ENCODE measurements around the gene SMS.

SMS gene

DNA sequence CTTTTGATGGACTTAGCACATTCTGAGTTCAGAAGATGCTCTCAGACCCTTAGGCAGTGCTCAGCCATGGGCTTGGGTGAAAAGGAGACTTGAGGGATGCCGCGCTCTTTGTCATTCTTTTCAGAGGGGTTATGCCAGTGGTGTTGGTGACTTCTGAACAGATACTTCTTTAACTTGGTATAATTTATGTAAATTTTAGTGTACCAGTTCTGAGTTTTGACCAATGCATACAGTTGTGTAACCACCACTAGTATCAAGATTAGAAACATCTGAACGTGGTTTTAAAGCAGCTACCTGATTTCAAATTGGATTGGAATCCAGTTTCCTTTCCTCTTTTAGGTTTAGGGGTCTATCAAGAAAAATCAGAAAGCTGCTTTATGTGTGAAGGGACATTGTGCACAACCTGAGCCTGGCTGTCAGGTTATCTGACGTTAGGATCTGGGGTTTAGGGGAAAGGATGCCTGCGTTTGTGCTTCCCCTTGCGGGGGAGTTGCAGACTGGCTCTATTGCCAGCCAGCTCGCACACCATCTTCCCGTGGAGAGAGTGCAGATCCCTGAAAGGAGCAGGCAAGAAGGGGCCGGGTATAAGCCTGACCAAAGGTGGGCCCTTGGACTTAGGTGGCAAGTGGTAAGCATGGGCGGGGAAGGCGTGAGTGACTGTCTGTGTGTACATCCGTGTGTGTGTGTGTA, 19.0 kb downstream of the SMS start:
- peak overlapping the region; percentile 25 for H3K27ac Mint-ChIP-seq
- ATAC-seq: no peak
- no peaks in the 10 kb centered on the region for H3K27me3 Mint-ChIP-seq
- H3K9me3 Mint-ChIP-seq: no peaks in the 10 kb centered on the region
- H3K4me3 Mint-ChIP-seq: no peak overlapping the region
- no peak for DNase-seq
- H3K36me3 Mint-ChIP-seq (ENCODE audit: low read depth): peaks cover 11% of the 10 kb centered on the region
- peaks cover 60% of the 10 kb centered on the region for H3K4me1 Mint-ChIP-seq

GRCh38 chrX:21960569-21961541, 20.3 kb downstream of the SMS start:
- no peak for ATAC-seq
- Mint-ChIP-seq H3K27me3 (no peaks in the 10 kb centered on the region), H3K4me1 (peaks cover 54% of the 10 kb centered on the region), H3K36me3 (ENCODE audit: low read depth) (peaks cover 8% of the 10 kb centered on the region), H3K27ac (peak overlapping the region; percentile 8), H3K9me3 (no peaks in the 10 kb centered on the region), H3K4me3 (peak overlapping the region; percentile 24)
- no peak for DNase-seq

DNA sequence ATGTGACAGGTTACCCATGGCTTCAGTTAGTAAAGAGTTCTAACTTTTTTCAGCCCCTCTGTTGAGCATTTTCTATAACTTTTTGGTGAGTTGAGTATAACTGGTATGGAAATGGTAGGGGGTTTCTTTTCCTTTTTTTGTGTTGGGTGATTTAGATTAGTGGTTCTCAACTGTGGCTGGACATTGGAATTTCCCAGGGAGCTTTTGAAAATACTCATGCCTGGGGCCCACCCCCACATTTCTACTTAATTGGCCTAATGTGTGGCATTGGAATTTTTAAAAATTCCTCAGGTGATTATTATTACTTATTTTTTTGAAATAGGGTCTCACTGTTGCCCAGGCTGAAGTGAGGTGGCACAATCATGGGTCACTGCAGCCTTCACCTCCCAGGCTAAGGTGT, 21.9 kb downstream of the SMS start:
- Mint-ChIP-seq H3K9me3 (no peaks in the 10 kb centered on the region), H3K4me3 (no peak overlapping the region), H3K27ac (peak overlapping the region; percentile 54), H3K36me3 (ENCODE audit: low read depth) (peaks cover 4% of the 10 kb centered on the region), H3K4me1 (peaks cover 54% of the 10 kb centered on the region), H3K27me3 (no peaks in the 10 kb centered on the region)
- ATAC-seq: no peak
- DNase-seq: no peak

DNA sequence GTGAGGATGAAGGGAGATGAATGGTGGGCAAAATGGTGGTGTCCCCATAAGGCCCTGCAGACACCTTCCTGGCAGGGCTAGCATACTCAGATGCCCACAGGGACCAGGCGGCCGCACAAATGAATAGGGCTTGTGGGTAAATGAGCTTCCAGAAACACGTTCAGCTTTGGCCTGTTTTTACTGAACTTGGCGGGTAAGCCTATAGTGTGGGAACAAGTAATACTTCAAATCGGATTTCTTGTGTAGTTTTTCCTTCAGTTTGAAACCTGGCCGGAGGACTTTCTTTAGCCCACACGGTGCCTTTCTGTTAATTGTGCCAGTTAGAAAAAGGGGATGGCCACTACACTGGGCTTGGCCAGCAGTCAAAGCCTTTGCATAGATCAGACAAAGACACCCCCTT, 22.8 kb downstream of the SMS start:
- Mint-ChIP-seq H3K27ac (no peak overlapping the region), H3K36me3 (ENCODE audit: low read depth) (peaks cover 5% of the 10 kb centered on the region), H3K27me3 (no peaks in the 10 kb centered on the region), H3K4me1 (peaks cover 47% of the 10 kb centered on the region), H3K4me3 (no peak overlapping the region), H3K9me3 (no peaks in the 10 kb centered on the region)
- DNase-seq: no peak
- ATAC-seq: no peak

DNA sequence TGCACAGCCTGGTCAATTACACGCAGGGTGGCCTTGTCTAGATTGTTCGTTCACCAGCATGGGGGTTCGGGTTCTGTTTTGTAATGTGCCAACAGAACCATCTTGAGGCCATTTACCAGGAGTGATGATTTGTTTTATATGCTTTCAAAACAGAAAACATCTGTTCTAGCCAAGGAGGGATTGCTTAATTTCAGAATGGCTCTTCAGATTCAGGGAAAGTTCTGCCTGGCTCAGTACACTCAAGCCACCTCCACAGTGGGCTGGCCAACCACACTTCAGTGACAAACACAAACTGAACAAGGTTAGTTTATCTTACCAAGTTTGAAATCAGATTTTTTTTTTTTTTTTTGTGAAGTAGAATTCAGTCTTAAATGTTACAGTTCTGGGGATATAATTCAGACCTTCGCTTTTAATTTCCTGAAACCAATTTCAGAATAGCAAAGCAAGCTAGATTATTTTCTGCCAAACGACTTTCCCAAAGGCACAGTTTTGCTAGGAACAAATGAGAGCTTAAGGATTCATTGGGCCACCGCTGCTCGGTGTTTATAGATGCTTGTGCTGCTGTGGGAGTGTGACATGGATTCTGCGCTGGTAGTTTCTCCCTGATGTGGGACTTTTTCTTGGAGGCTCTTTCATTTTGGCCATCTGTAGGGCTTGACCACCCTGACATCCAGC, 23.4 kb downstream of the SMS start:
- ATAC-seq: no peak
- Mint-ChIP-seq H3K4me1 (peaks cover 41% of the 10 kb centered on the region), H3K9me3 (no peaks in the 10 kb centered on the region), H3K27ac (no peak overlapping the region), H3K4me3 (no peak overlapping the region), H3K27me3 (no peaks in the 10 kb centered on the region), H3K36me3 (ENCODE audit: low read depth) (peaks cover 7% of the 10 kb centered on the region)
- no peak for DNase-seq

- Mint-ChIP-seq H3K4me3 (no peak overlapping the region), H3K36me3 (ENCODE audit: low read depth) (peaks cover 10% of the 10 kb centered on the region)
These were observed 26.4 kb downstream of the SMS start for GRCh38 chrX:21966866-21967265.

GRCh38 chrX:21968333-21968732, 27.8 kb downstream of the SMS start:
- Mint-ChIP-seq H3K4me1 (peaks cover 25% of the 10 kb centered on the region), H3K9me3 (no peaks in the 10 kb centered on the region), H3K4me3 (no peak overlapping the region), H3K36me3 (ENCODE audit: low read depth) (peaks cover 20% of the 10 kb centered on the region), H3K27ac (no peak overlapping the region), H3K27me3 (no peaks in the 10 kb centered on the region)
- no peak for DNase-seq
- no peak for ATAC-seq

More at GRCh38 chrX:21966866-21967265, 26.4 kb downstream of the SMS start:
- Mint-ChIP-seq H3K9me3 (no peaks in the 10 kb centered on the region), H3K27ac (no peak overlapping the region), H3K27me3 (no peaks in the 10 kb centered on the region), H3K4me1 (peaks cover 21% of the 10 kb centered on the region)
- ATAC-seq: no peak
- DNase-seq: no peak

DNA sequence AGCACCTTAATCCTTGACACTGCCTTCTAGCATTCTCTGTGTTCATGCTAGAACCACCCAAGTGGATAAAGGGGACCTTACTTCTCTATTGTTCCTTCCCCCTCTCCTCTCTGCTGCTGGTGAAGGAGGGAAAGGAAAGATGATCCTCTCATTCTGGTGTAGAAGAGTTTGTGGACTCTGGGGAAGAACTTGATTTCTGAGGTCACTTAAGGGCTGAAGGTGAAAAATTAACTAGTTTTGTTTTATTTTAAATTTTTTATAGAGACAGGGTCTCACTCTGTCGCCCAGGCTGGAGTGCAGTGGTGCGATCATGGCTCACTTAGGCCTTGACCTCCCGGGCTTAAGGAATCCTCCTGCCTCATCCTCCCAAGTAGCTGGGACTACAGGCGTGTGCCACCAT, 29.8 kb downstream of the SMS start:
- H3K27ac Mint-ChIP-seq: peak overlapping the region; percentile 42

DNA sequence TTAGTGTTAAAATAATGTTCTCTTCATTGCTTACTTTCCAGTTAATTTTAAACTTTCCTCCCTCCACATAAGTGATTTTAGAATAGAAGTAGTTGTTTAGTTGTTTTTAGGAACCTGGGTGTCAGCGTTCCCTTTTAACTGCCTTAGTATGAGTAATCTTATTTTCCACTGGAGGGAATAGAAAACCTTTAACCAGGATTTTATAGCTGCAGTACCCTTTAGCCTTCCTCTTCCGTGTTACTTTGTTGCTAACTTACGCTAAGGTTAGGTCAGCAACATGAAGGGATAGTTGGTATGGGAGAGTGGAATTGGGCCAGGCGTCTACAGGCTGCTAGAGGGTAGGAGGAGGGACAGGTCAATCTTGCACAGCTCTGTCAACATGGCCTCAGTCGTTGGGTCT, 31.5 kb downstream of the SMS start:
- ATAC-seq: no peak
- Mint-ChIP-seq H3K4me1 (peaks cover 35% of the 10 kb centered on the region), H3K27ac (peak overlapping the region; percentile 81)

More for the DNA sequence above, 29.8 kb downstream of the SMS start:
- Mint-ChIP-seq H3K27me3 (no peaks in the 10 kb centered on the region), H3K36me3 (ENCODE audit: low read depth) (peaks cover 28% of the 10 kb centered on the region), H3K9me3 (no peaks in the 10 kb centered on the region), H3K4me3 (no peak overlapping the region), H3K4me1 (peaks cover 35% of the 10 kb centered on the region)
- DNase-seq (no peak), ATAC-seq (no peak)

DNA sequence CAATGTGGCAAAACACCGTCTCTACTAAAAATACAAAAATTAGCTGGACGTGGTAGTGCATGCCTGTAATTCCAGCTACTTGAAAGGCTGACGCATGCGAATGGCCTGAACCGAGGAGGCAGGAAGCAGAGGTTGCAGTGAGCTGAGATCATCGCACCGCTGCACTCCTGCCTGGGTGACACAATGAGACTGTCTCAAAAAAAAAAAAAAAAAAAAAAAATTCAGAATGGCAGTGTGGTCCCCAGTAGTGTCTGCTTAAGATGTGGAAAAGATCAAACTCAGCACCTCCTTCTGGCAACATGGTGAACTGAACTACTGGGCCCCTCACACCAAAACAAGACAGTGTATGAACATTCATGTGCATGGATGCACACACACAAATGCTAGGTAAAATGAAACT, 32.2 kb downstream of the SMS start:
- DNase-seq: peak; percentile 16
- Mint-ChIP-seq H3K4me3 (peak overlapping the region; percentile 32), H3K27ac (peak overlapping the region; percentile 81), H3K27me3 (no peaks in the 10 kb centered on the region), H3K9me3 (no peaks in the 10 kb centered on the region), H3K36me3 (ENCODE audit: low read depth) (peaks cover 40% of the 10 kb centered on the region), H3K4me1 (peaks cover 35% of the 10 kb centered on the region)
- ATAC-seq: peak; percentile 58

More for the DNA sequence above, 31.5 kb downstream of the SMS start:
- Mint-ChIP-seq H3K27me3 (no peaks in the 10 kb centered on the region), H3K36me3 (ENCODE audit: low read depth) (peaks cover 36% of the 10 kb centered on the region), H3K4me3 (no peak overlapping the region), H3K9me3 (no peaks in the 10 kb centered on the region)
- DNase-seq: no peak

DNA sequence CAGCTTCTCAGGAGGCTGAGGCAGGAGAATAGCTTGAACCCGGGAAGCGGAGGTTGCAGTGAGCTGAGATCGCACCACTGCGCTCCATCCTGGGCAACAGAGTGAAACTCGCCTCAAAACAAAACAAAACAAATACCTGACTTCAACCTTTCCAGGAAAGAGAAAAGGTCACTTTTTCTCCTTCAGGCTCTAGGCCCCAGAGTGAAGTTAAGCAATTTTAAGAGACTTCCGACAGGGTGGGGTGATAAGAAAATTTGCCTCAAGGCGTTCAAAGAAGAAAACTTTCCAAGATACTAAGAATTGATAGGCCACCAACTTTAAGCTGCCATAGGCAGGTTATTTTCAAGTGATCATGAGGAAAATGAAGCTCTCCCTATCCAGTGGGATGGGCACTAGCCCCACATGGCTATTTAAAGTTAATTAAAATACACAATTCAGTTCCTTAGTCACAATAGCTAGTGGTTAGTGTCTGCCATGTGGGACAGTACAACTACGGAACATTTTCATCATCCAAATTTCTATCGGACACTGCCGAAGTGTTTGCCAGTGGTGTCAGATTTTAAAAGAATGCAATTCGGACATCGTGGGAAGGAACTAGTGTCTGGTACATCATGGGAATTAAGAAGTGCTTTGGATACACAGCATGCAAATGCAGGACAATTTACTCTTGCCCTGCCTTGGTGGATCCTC, 33.0 kb downstream of the SMS start:
- no peak for DNase-seq
- Mint-ChIP-seq H3K36me3 (ENCODE audit: low read depth) (peaks cover 42% of the 10 kb centered on the region), H3K4me3 (peak overlapping the region; percentile 36)

DNA sequence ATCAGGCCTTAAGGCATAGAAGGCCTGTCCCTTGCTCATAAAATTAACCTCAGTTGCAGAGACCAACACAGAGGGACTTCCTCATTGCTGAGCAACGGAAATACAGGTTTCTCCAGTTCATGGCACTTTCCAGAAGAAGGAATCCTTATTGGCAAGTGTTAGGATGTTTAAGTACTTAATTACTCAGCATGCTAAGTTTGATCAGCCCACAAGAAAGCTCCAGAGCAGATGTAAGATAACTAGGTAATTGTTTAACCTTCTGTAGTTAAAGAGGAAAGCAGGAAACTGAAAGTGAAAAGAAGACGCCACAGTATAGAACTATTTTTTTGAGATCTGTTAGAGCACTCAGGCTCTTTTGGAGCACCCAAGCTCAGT, 33.5 kb downstream of the SMS start:
- Mint-ChIP-seq H3K4me1 (peaks cover 35% of the 10 kb centered on the region), H3K9me3 (no peaks in the 10 kb centered on the region), H3K4me3 (peak overlapping the region; percentile 28), H3K27ac (peak overlapping the region; percentile 81), H3K27me3 (no peaks in the 10 kb centered on the region), H3K36me3 (ENCODE audit: low read depth) (peaks cover 44% of the 10 kb centered on the region)
- no peak for DNase-seq
- peak; percentile 50 for ATAC-seq

More for the DNA sequence above, 33.0 kb downstream of the SMS start:
- Mint-ChIP-seq H3K9me3 (no peaks in the 10 kb centered on the region), H3K4me1 (peaks cover 35% of the 10 kb centered on the region), H3K27me3 (no peaks in the 10 kb centered on the region), H3K27ac (peak overlapping the region; percentile 81)
- no peak for ATAC-seq

GRCh38 chrX:21975242-21975641, 34.7 kb downstream of the SMS start:
- H3K9me3 Mint-ChIP-seq: no peaks in the 10 kb centered on the region
- DNase-seq: no peak
- peaks cover 34% of the 10 kb centered on the region for H3K4me1 Mint-ChIP-seq
- no peak overlapping the region for H3K27ac Mint-ChIP-seq
- peaks cover 40% of the 10 kb centered on the region for H3K36me3 Mint-ChIP-seq (ENCODE audit: low read depth)
- ATAC-seq: no peak
- H3K4me3 Mint-ChIP-seq: no peak overlapping the region
- H3K27me3 Mint-ChIP-seq: no peaks in the 10 kb centered on the region

GRCh38 chrX:21975812-21976211, 35.3 kb downstream of the SMS start:
- Mint-ChIP-seq H3K36me3 (ENCODE audit: low read depth) (peaks cover 39% of the 10 kb centered on the region), H3K9me3 (no peaks in the 10 kb centered on the region), H3K4me1 (peaks cover 33% of the 10 kb centered on the region), H3K27ac (no peak overlapping the region), H3K4me3 (no peak overlapping the region), H3K27me3 (no peaks in the 10 kb centered on the region)
- no peak for ATAC-seq
- no peak for DNase-seq
